Mesodermal cell (in vitro differentiated cells): ENCODE results near the gene KRTAP5-11.
A peak's percentile ranks its signal among the peaks of the same experiment; 100 is the strongest.
"Not testable (repeated sequence)": the region's sequence is repeated elsewhere in the genome, so short reads cannot be mapped to it uniquely, and the experiment has no call there.

Experiments used
- H3K27ac ChIP-seq: 2 replicates; pipeline ENCODE4 v1.7.0; 2013; ENCODE audit warnings: mild to moderate bottlenecking, low read depth, low read length, moderate library complexity; ENCODE audit not compliant: severe bottlenecking
- H3K36me3 ChIP-seq: 2 replicates; pipeline ENCODE4 v1.7.1; 2013; ENCODE audit warnings: mild to moderate bottlenecking, low read length, moderate library complexity; ENCODE audit not compliant: control insufficient read depth, insufficient read depth
- H3K4me1 ChIP-seq: one replicate; pipeline ENCODE4 v1.7.1; 2013; ENCODE audit warnings: mild to moderate bottlenecking, low read length; ENCODE audit not compliant: insufficient read depth, control insufficient read depth, poor library complexity, severe bottlenecking
- H3K4me3 ChIP-seq: 2 replicates; pipeline ENCODE4 v1.7.0; 2013; ENCODE audit warnings: low read length, control low read depth, mild to moderate bottlenecking; ENCODE audit not compliant: insufficient read depth, poor library complexity, severe bottlenecking; ENCODE audit errors: extremely low read depth
- H3K9me3 ChIP-seq: 2 replicates; pipeline ENCODE4 v1.7.1; 2013; ENCODE audit warnings: mild to moderate bottlenecking, low read length, moderate library complexity; ENCODE audit not compliant: control insufficient read depth
- WGBS, 2 experiments: methylation state at CpG; one replicate each; pipeline ENCODE4 v1.1.5; 2013; ENCODE audit warnings: missing lambda C conversion rate in 2 of 2; ENCODE audit not compliant: insufficient coverage in 2 of 2; 5-methylcytosine and 5-hydroxymethylcytosine counted together

KRTAP5-11 gene

GRCh38 chr11:71607520-71608216 is 25.0 kb upstream of the KRTAP5-11 start:
- peak overlapping the region; percentile 28 for H3K4me3 ChIP-seq
- not testable (repeated sequence) for H3K4me1 ChIP-seq, H3K9me3 ChIP-seq, H3K27ac ChIP-seq, H3K36me3 ChIP-seq
- WGBS, 2 experiments, result 3 to 6% methylated on average over 26 to 32 of the region's 59 CpGs

- H3K27ac ChIP-seq, H3K36me3 ChIP-seq, H3K4me1 ChIP-seq, H3K9me3 ChIP-seq: not testable (repeated sequence)
- 18% methylated on average over 26 to 30 of the region's 48 CpGs for WGBS, 2 experiments
- peak overlapping the region; percentile 28 for H3K4me3 ChIP-seq
Measured at GRCh38 chr11:71606853-71607519, 24.3 kb upstream of the KRTAP5-11 start.

GRCh38 chr11:71604798-71605488 is 22.3 kb upstream of the KRTAP5-11 start:
- H3K36me3 ChIP-seq, H3K9me3 ChIP-seq, H3K27ac ChIP-seq, H3K4me3 ChIP-seq, H3K4me1 ChIP-seq: not testable (repeated sequence)
- 50 to 60% methylated on average over 1 to 2 of the region's 17 CpGs for WGBS, 2 experiments

- not testable (repeated sequence) for H3K27ac ChIP-seq, H3K4me1 ChIP-seq, H3K36me3 ChIP-seq, H3K4me3 ChIP-seq, H3K9me3 ChIP-seq
- WGBS, 2 experiments, result 75 to 91% methylated on average over 8 to 9 of the region's 11 CpGs
Measured at GRCh38 chr11:71603221-71603620, 20.5 kb upstream of the KRTAP5-11 start.

- H3K9me3 ChIP-seq, H3K4me3 ChIP-seq, H3K36me3 ChIP-seq, H3K4me1 ChIP-seq, H3K27ac ChIP-seq: not testable (repeated sequence)
- 79% methylated on average over 7 of the region's 8 CpGs for whole genome bisulfite sequencing, 2 experiments
Measured at GRCh38 chr11:71589546-71589920, 6.9 kb upstream of the KRTAP5-11 start.

- H3K36me3 ChIP-seq, H3K4me1 ChIP-seq, H3K4me3 ChIP-seq, H3K9me3 ChIP-seq: not testable (repeated sequence)
- 69 to 95% methylated on average over 4 to 6 of the region's 11 CpGs for WGBS, 2 experiments
- peak overlapping the region; percentile 16 for H3K27ac ChIP-seq
Measured at GRCh38 chr11:71588822-71589545, 6.3 kb upstream of the KRTAP5-11 start.

- 53% methylated on average over 3 of the region's 4 CpGs; no CpG with 5 or more reads in 1 of the 2 experiments for WGBS, 2 experiments
- not testable (repeated sequence) for H3K4me1 ChIP-seq, H3K4me3 ChIP-seq, H3K9me3 ChIP-seq, H3K36me3 ChIP-seq
- H3K27ac ChIP-seq, result peak overlapping the region; percentile 16
Measured at GRCh38 chr11:71588314-71588713, 5.6 kb upstream of the KRTAP5-11 start.

GRCh38 chr11:71585673-71586072 is 3.0 kb upstream of the KRTAP5-11 start:
- not testable (repeated sequence) for H3K36me3 ChIP-seq, H3K27ac ChIP-seq, H3K9me3 ChIP-seq, H3K4me1 ChIP-seq, H3K4me3 ChIP-seq
- WGBS, 2 experiments, result 100% methylated on average over 1 of the region's 5 CpGs; no CpG with 5 or more reads in 1 of the 2 experiments

- H3K9me3 ChIP-seq, H3K4me1 ChIP-seq, H3K4me3 ChIP-seq, H3K36me3 ChIP-seq, H3K27ac ChIP-seq: not testable (repeated sequence)
- WGBS, 2 experiments, result 93 to 100% methylated on average over 1 to 2 of the region's 2 CpGs
Measured at GRCh38 chr11:71582969-71583368, 294 bp upstream of the KRTAP5-11 start.

GRCh38 chr11:71581826-71582225 is 849 bp downstream of the KRTAP5-11 start:
- H3K4me3 ChIP-seq, result no peak overlapping the region
- no peaks in the 10 kb centered on the region for H3K9me3 ChIP-seq
- no peaks in the 10 kb centered on the region for H3K4me1 ChIP-seq
- no peak overlapping the region for H3K27ac ChIP-seq
- whole genome bisulfite sequencing, 2 experiments, result 88 to 90% methylated on average over 4 of the region's 4 CpGs
- no peaks in the 10 kb centered on the region for H3K36me3 ChIP-seq
